ENCODE measurements around the gene LDAH. TPM values are rescaled to one million over a fixed set of nuclear protein-coding genes. Genes with fewer than 3 reads are reported as not detected.

LDAH gene
- polyA plus RNA-seq, 2 of the 4 experiments (the other 2 are of a cell fraction): 29.6 to 42.4 TPM

DNA sequence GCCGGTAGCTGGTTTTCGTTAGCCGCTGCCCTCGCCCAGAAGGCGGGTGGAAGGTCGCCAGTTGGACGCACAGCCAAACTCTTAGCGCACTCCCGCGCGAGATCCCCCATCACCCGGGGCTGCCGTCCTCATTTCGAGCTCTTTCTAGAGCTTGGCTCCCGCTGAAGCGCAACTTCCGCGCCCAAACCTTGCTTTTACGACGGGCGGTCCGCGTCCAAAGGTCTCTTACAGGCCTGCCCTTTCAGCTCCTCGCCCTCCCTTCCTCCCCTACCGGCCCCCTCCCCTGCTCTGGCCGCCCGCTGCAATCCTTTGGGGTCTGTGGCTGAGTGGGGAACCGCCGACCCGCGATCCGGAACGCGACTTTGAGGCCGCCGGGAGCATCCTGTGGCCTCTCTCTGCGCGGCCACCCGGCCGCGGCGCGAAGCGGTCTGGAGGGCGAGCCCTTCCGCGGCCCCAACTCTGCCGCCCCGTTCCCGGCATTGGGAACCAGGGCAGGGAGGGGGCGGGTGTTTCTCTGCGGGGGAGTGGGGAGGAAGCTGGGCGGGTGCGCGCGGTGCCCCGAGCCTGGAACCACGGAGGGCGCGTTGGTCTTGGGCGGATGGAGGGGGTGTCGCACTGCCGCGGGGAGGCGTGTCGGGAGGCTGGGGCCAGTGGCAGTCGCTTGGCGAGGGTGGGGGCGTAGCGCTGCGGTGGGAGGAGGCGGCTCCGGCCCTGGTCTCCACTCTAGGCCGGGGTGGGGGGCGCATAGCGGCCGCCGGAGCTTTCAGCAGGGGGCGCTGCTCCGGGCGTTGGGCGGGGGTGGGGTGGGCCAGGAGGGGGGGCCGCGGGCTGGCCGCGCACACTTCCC is 156.4 kb downstream of the LDAH start, which contains the start of gene GDF7 (continued):
- TF ChIP-seq CHD2 (IDR thresholded peaks at IDR 0.05; ENCODE audit: low read length, partially characterized antibody): no peak
- no peak for TF ChIP-seq NR3C1 (IDR thresholded peaks at IDR 0.05)
- TF ChIP-seq EHMT2 (IDR thresholded peaks at IDR 0.05; ENCODE audit: low read depth): no peak
- TF ChIP-seq NFE2L2 (conservative IDR thresholded peaks at IDR 0.05; ENCODE audit: low read length): no peak

DNA sequence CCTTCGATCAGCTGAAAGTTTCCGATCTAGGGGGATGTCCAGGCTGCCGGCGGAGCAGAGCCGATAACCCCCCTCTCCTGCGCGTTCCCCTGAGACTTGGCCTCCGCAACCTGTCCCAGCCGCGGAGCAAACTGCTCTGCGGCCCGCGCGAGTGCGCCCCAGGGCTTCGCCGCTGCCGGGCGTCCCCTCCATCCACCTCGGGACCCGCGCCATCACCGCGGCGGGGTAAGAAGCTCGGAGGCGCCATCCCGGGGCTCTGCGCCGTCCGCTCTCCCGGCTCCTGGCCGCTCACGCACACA is 156.9 kb downstream of the LDAH start:
- peak overlapping the region; percentile 58 for H3K4me3 ChIP-seq
- ChIA-PET CTCF (interaction anchor here (0.9 to 10.0 kb wide), 9 partner anchors 9 to 367 kb away, joined by 3 to 352 read pairs (median 6); partner anchors contain the start of gene HS1BP3), POLR2A (interaction anchor here (1.4 kb wide), 1 partner anchor 15 kb away, joined by 3 read pairs; the partner anchor contains the start of gene HS1BP3)
- no peaks in the 10 kb centered on the region for H3K9me3 ChIP-seq
- peak overlapping the region in 1 of 2 experiments; percentile 72; a peak in 2 of 6 replicates for H3K27ac ChIP-seq
- no peak for DNase-seq (ENCODE audit: low read depth in 1 of 2, low spot score in 1 of 2)
- peak in 1 of 2 experiments; percentile 49; a peak in 3 of 6 replicates for ATAC-seq
- 20% methylated on average over 7 of the region's 34 CpGs for WGBS (ENCODE audit: missing lambda C conversion rate)
- peaks cover 15% of the 10 kb centered on the region; the same call in 2 of the 3 replicates for H3K4me1 ChIP-seq
- no peak for FAIRE-seq
- TF ChIP-seq ZSCAN20 (CRISPR knock-in tag; IDR thresholded peaks at IDR 0.05) (no peak), MAZ (IDR thresholded peaks at IDR 0.05; ENCODE audit: borderline replicate concordance, low read depth, low read length) (no peak), SREBF2 (IDR thresholded peaks at IDR 0.05) (no peak), KDM5A (IDR thresholded peaks at IDR 0.05) (no peak), TFCP2L1 (CRISPR knock-in tag; IDR thresholded peaks at IDR 0.05) (no peak), HOXB13 (CRISPR knock-in tag; IDR thresholded peaks at IDR 0.05; ENCODE audit: low read depth) (no peak), HEYL (CRISPR knock-in tag; IDR thresholded peaks at IDR 0.05) (no peak), CHD2 (IDR thresholded peaks at IDR 0.05; ENCODE audit: low read length, partially characterized antibody) (no peak), HOXA7 (CRISPR knock-in tag; IDR thresholded peaks at IDR 0.05) (no peak), HDAC2 (IDR thresholded peaks at IDR 0.05) (no peak), NPAS2 (CRISPR knock-in tag; IDR thresholded peaks at IDR 0.05; ENCODE audit: borderline replicate concordance) (no peak)
- TF ChIP-seq, protein P1, sequence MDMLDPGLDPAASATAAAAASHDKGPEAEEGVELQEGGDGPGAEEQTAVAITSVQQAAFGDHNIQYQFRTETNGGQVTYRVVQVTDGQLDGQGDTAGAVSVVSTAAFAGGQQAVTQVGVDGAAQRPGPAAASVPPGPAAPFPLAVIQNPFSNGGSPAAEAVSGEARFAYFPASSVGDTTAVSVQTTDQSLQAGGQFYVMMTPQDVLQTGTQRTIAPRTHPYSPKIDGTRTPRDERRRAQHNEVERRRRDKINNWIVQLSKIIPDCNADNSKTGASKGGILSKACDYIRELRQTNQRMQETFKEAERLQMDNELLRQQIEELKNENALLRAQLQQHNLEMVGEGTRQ (IDR thresholded peaks at IDR 0.05): no peak
- TF ChIP-seq, protein P2, sequence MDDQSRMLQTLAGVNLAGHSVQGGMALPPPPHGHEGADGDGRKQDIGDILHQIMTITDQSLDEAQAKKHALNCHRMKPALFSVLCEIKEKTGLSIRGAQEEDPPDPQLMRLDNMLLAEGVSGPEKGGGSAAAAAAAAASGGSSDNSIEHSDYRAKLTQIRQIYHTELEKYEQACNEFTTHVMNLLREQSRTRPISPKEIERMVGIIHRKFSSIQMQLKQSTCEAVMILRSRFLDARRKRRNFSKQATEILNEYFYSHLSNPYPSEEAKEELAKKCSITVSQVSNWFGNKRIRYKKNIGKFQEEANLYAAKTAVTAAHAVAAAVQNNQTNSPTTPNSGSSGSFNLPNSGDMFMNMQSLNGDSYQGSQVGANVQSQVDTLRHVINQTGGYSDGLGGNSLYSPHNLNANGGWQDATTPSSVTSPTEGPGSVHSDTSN (IDR thresholded peaks at IDR 0.05): no peak
- TF ChIP-seq, protein P3, sequence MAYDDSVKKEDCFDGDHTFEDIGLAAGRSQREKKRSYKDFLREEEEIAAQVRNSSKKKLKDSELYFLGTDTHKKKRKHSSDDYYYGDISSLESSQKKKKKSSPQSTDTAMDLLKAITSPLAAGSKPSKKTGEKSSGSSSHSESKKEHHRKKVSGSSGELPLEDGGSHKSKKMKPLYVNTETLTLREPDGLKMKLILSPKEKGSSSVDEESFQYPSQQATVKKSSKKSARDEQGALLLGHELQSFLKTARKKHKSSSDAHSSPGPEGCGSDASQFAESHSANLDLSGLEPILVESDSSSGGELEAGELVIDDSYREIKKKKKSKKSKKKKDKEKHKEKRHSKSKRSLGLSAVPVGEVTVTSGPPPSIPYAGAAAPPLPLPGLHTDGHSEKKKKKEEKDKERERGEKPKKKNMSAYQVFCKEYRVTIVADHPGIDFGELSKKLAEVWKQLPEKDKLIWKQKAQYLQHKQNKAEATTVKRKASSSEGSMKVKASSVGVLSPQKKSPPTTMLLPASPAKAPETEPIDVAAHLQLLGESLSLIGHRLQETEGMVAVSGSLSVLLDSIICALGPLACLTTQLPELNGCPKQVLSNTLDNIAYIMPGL (CRISPR knock-in tag; IDR thresholded peaks at IDR 0.05; ENCODE audit: borderline replicate concordance): no peak
- TF ChIP-seq, protein P4, sequence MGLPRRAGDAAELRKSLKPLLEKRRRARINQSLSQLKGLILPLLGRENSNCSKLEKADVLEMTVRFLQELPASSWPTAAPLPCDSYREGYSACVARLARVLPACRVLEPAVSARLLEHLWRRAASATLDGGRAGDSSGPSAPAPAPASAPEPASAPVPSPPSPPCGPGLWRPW (IDR thresholded peaks at IDR 0.05): no peak
- peak overlapping the region; percentile 98 for H3K4me2 ChIP-seq

All from A549 (cell line).